ENCODE results near the gene BST1. TPM values are rescaled to one million over a fixed set of nuclear protein-coding genes. Genes with fewer than 3 reads are reported as not detected.
A peak's percentile ranks its signal among the peaks of the same experiment; 100 is the strongest.

Gene BST1
- 0.24 and 0.40 TPM in 2 replicates for polyA plus RNA-seq (2013)

GRCh38 chr4:15702941-15703403 is at the start of gene BST1:
Gene BST1 (plus strand): TSS chr4:15703065. CDS start chr4:15703145, 80 bp downstream.
- Histone ChIP-seq H3K23ac (ENCODE audit: low read length) (no peak within 1 kb of the TSS), H3K18ac (ENCODE audit: low read length) (no peak within 1 kb of the TSS), H4K91ac (ENCODE audit: low read depth, low read length) (no peak within 1 kb of the TSS), H3K9ac (ENCODE audit: low read length) (no peak within 1 kb of the TSS), H3K4me1 (ENCODE audit: control insufficient read depth in 1 of 2, insufficient read depth in 2 of 2, low read length in 2 of 2) (no peaks in the 10 kb centered on the region), H3K36me3 (ENCODE audit: control insufficient read depth in 1 of 2, insufficient read depth in 2 of 2, low read length in 2 of 2) (no peaks in the 10 kb centered on the region), H2AK5ac (ENCODE audit: low read length) (no peak within 1 kb of the TSS), H2BK5ac (ENCODE audit: low read depth, low read length, poor library complexity) (no peak within 1 kb of the TSS), H3K79me2 (ENCODE audit: control insufficient read depth, insufficient read depth, low read length, poor library complexity) (no peaks in the 10 kb centered on the region), H2BK12ac (ENCODE audit: low read length) (no peak within 1 kb of the TSS), H2AFZ (ENCODE audit: insufficient read depth, low read length, poor library complexity) (no peak within 1 kb of the TSS), H3K79me1 (ENCODE audit: low read length) (no peaks in the 10 kb centered on the region), H3K4me3 (ENCODE audit: low read depth, low read length) (no peak within 1 kb of the TSS), H4K8ac (ENCODE audit: low read depth, low read length) (no peak within 1 kb of the TSS), H3K27me3 (ENCODE audit: insufficient read depth, low read length) (no peaks in the 10 kb centered on the region), H3K27ac (ENCODE audit: low read depth, low read length) (no peak within 1 kb of the TSS), H3K4me2 (ENCODE audit: low read length) (no peak within 1 kb of the TSS), H3K14ac (ENCODE audit: low read length) (no peak within 1 kb of the TSS), H4K12ac (ENCODE audit: low read depth, low read length) (no peak within 1 kb of the TSS), H3K9me3 (ENCODE audit: insufficient read depth, low read depth, low read length) (no peaks in the 10 kb centered on the region), H3K4ac (ENCODE audit: low read depth, low read length) (no peak within 1 kb of the TSS), H2BK120ac (ENCODE audit: insufficient read depth, low read length, poor library complexity) (no peak within 1 kb of the TSS)
- no CpG with 5 or more reads among the region's 43 CpGs for WGBS (ENCODE audit: extremely low coverage, insufficient coverage, insufficient read length)
- DNase-seq: peak; percentile 27 to 55

DNA sequence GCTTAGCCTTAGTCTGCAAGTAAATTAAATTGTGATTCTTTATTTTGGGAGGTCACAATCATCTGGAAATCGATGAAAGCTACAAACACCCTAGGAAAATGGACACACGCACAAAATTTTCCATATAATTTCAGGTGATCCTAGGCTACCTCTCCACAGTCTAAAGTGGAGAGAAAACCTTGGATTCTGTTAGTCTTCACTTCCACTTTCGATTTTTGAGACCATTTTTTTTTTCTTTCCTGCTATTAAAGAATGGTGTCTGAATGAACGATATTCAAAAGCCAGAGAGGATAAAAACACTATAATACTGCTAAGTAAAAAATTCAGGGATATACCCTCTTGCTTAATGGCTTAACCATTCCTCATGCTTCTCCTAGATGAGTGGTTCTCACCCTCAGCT is 49.4 kb upstream of the BST1 start:
- no peak for DNase-seq
- no peaks in the 10 kb centered on the region for H3K9me3 ChIP-seq (ENCODE audit: insufficient read depth, low read depth, low read length)
- no peak overlapping the region for H2AFZ ChIP-seq (ENCODE audit: insufficient read depth, low read length, poor library complexity)
- H3K14ac ChIP-seq (ENCODE audit: low read length): no peak overlapping the region
- no peak overlapping the region for H2BK5ac ChIP-seq (ENCODE audit: low read depth, low read length, poor library complexity)
- H3K9ac ChIP-seq (ENCODE audit: low read length): no peak overlapping the region
- H3K27me3 ChIP-seq (ENCODE audit: insufficient read depth, low read length): no peaks in the 10 kb centered on the region
- H3K18ac ChIP-seq (ENCODE audit: low read length): no peak overlapping the region
- WGBS (ENCODE audit: extremely low coverage, insufficient coverage, insufficient read length): no CpG with 5 or more reads among the region's 4 CpGs
- H3K27ac ChIP-seq (ENCODE audit: low read depth, low read length): no peak overlapping the region
- H3K79me2 ChIP-seq (ENCODE audit: control insufficient read depth, insufficient read depth, low read length, poor library complexity): peaks cover 15% of the 10 kb centered on the region
- no peak overlapping the region for H4K8ac ChIP-seq (ENCODE audit: low read depth, low read length)
- no peak overlapping the region for H3K4ac ChIP-seq (ENCODE audit: low read depth, low read length)
- H3K4me1 ChIP-seq (ENCODE audit: control insufficient read depth in 1 of 2, insufficient read depth in 2 of 2, low read length in 2 of 2): peaks cover 8% of the 10 kb centered on the region in 2 experiments
- peaks cover 17% of the 10 kb centered on the region for H3K79me1 ChIP-seq (ENCODE audit: low read length)
- no peak overlapping the region for H3K4me3 ChIP-seq (ENCODE audit: low read depth, low read length)
- no peak overlapping the region for H4K12ac ChIP-seq (ENCODE audit: low read depth, low read length)
- H3K36me3 ChIP-seq (ENCODE audit: control insufficient read depth in 1 of 2, insufficient read depth in 2 of 2, low read length in 2 of 2): peaks cover 1 to 5% of the 10 kb centered on the region in 2 experiments
- no peak overlapping the region for H2BK12ac ChIP-seq (ENCODE audit: low read length)
- no peak overlapping the region for H4K91ac ChIP-seq (ENCODE audit: low read depth, low read length)
- no peak overlapping the region for H3K23ac ChIP-seq (ENCODE audit: low read length)
- peak overlapping the region; percentile 91 for H3K4me2 ChIP-seq (ENCODE audit: low read length)
- H2BK120ac ChIP-seq (ENCODE audit: insufficient read depth, low read length, poor library complexity): no peak overlapping the region
- H2AK5ac ChIP-seq (ENCODE audit: low read length): no peak overlapping the region

- Histone ChIP-seq H3K79me1 (ENCODE audit: low read length) (peaks cover 17% of the 10 kb centered on the region), H4K12ac (ENCODE audit: low read depth, low read length) (no peak overlapping the region), H3K36me3 (ENCODE audit: control insufficient read depth in 1 of 2, insufficient read depth in 2 of 2, low read length in 2 of 2) (peaks cover 2 to 5% of the 10 kb centered on the region in 2 experiments), H3K4ac (ENCODE audit: low read depth, low read length) (peak overlapping the region; percentile 72), H3K4me1 (ENCODE audit: control insufficient read depth in 1 of 2, insufficient read depth in 2 of 2, low read length in 2 of 2) (peaks cover 8% of the 10 kb centered on the region in 2 experiments), H4K91ac (ENCODE audit: low read depth, low read length) (peak overlapping the region; percentile 98), H2BK120ac (ENCODE audit: insufficient read depth, low read length, poor library complexity) (no peak overlapping the region), H3K27me3 (ENCODE audit: insufficient read depth, low read length) (no peaks in the 10 kb centered on the region), H3K18ac (ENCODE audit: low read length) (no peak overlapping the region), H3K4me3 (ENCODE audit: low read depth, low read length) (peak overlapping the region; percentile 99), H2AK5ac (ENCODE audit: low read length) (no peak overlapping the region), H3K4me2 (ENCODE audit: low read length) (peak overlapping the region; percentile 91), H3K14ac (ENCODE audit: low read length) (peak overlapping the region; percentile 100), H3K27ac (ENCODE audit: low read depth, low read length) (peak overlapping the region; percentile 97), H3K23ac (ENCODE audit: low read length) (no peak overlapping the region), H2BK5ac (ENCODE audit: low read depth, low read length, poor library complexity) (peak overlapping the region; percentile 94), H4K8ac (ENCODE audit: low read depth, low read length) (no peak overlapping the region), H2BK12ac (ENCODE audit: low read length) (no peak overlapping the region), H2AFZ (ENCODE audit: insufficient read depth, low read length, poor library complexity) (no peak overlapping the region), H3K9ac (ENCODE audit: low read length) (peak overlapping the region; percentile 97), H3K79me2 (ENCODE audit: control insufficient read depth, insufficient read depth, low read length, poor library complexity) (peaks cover 15% of the 10 kb centered on the region), H3K9me3 (ENCODE audit: insufficient read depth, low read depth, low read length) (no peaks in the 10 kb centered on the region)
- WGBS (ENCODE audit: extremely low coverage, insufficient coverage, insufficient read length): no CpG with 5 or more reads among the region's 7 CpGs
- no peak for DNase-seq
Measured at GRCh38 chr4:15653864-15654592, 48.8 kb upstream of the BST1 start.

DNA sequence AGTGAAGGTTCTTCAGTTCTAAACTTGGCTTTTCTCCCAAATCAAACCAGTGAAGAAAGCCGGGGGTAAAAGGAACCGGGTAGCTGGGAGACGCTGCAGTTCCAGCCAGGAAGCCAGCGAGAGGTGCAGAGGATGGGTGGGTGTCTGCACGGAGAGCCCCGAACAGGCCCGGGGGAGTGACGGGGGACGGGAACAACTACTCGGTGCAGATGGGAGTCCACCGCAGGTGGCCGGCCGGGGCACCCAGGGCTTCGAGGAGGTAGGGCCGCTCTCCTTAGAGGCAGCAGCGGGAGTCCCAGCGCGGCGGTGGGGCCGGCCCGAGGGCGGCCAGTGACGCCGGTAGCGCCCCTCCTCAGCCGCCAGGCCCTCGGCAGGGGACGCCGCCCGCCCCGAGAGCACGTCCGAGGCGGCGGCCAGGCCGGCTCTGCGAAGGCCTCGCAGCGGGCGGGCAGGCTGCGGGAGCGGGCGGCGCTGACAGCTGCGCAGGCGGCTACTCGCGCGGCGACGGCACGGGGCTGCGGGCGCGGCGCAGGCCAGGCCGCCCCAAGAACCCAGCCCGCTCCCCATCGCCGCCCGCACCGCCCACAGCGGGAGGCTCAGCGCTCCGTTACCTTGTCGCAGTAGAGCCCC is 48.2 kb upstream of the BST1 start:
- Histone ChIP-seq H3K14ac (ENCODE audit: low read length) (peak overlapping the region; percentile 100), H3K23ac (ENCODE audit: low read length) (no peak overlapping the region), H3K27ac (ENCODE audit: low read depth, low read length) (peak overlapping the region; percentile 97), H4K91ac (ENCODE audit: low read depth, low read length) (peak overlapping the region; percentile 98), H3K4me2 (ENCODE audit: low read length) (peak overlapping the region; percentile 91), H3K27me3 (ENCODE audit: insufficient read depth, low read length) (no peaks in the 10 kb centered on the region), H4K12ac (ENCODE audit: low read depth, low read length) (peak overlapping the region; percentile 93), H4K8ac (ENCODE audit: low read depth, low read length) (peak overlapping the region; percentile 99), H3K79me2 (ENCODE audit: control insufficient read depth, insufficient read depth, low read length, poor library complexity) (peaks cover 13% of the 10 kb centered on the region), H3K4ac (ENCODE audit: low read depth, low read length) (peak overlapping the region; percentile 90), H2AK5ac (ENCODE audit: low read length) (peak overlapping the region; percentile 71), H2BK12ac (ENCODE audit: low read length) (peak overlapping the region; percentile 87), H3K36me3 (ENCODE audit: control insufficient read depth in 1 of 2, insufficient read depth in 2 of 2, low read length in 2 of 2) (peaks cover 2 to 5% of the 10 kb centered on the region in 2 experiments), H3K79me1 (ENCODE audit: low read length) (peaks cover 17% of the 10 kb centered on the region), H3K18ac (ENCODE audit: low read length) (peak overlapping the region; percentile 99), H3K4me1 (ENCODE audit: control insufficient read depth in 1 of 2, insufficient read depth in 2 of 2, low read length in 2 of 2) (peaks cover 8% of the 10 kb centered on the region in 2 experiments), H3K9ac (ENCODE audit: low read length) (peak overlapping the region; percentile 97), H2AFZ (ENCODE audit: insufficient read depth, low read length, poor library complexity) (peak overlapping the region; percentile 100), H3K4me3 (ENCODE audit: low read depth, low read length) (peak overlapping the region; percentile 99), H3K9me3 (ENCODE audit: insufficient read depth, low read depth, low read length) (no peaks in the 10 kb centered on the region), H2BK120ac (ENCODE audit: insufficient read depth, low read length, poor library complexity) (peak overlapping the region; percentile 98), H2BK5ac (ENCODE audit: low read depth, low read length, poor library complexity) (peak overlapping the region; percentile 94)
- DNase-seq: peak; percentile 46 to 67
- no CpG with 5 or more reads among the region's 66 CpGs for WGBS (ENCODE audit: extremely low coverage, insufficient coverage, insufficient read length)

Data from trophoblast cell (in vitro differentiated cells and primary cell).